ENCODE data around the gene PLIN4. TPM values are rescaled to one million over a fixed set of nuclear protein-coding genes. Genes with fewer than 3 reads are reported as not detected.
A peak's percentile ranks its signal among the peaks of the same experiment; 100 is the strongest.

Gene PLIN4
- total and polyA plus RNA-seq, 12 donors, result 0.09 to 25.4 (median 2.5) TPM

GRCh38 chr19:4556597-4557127, 38.4 kb upstream of the PLIN4 start:
- Histone ChIP-seq H3K4me3 (no peak overlapping the region), H3K36me3 (replicated peaks in 1 of 2) (peaks cover 0 to 33% of the 10 kb centered on the region in 2 donors), H3K27me3 (no peaks in the 10 kb centered on the region), H3K27ac (peak overlapping the region in 1 of 5 donors; percentile 1), H3K4me1 (replicated peaks in 1 of 2) (peaks cover 0 to 15% of the 10 kb centered on the region in 2 donors), H3K9me3 (replicated peaks in 1 of 3) (no peaks in the 10 kb centered on the region)
- 71 to 77% (median 73%) methylated on average over 12 to 25 of the region's 25 CpGs for WGBS, 4 donors
- intact Hi-C loops (cut with DNase I), result loop anchor here in 1 of 2 donors (5.0 kb wide), 1 partner anchor 81 kb away; the partner anchor contains the start of gene TNFAIP8L1
- TF ChIP-seq POLR2A (IDR thresholded peaks at IDR 0.05), result no peak
- TF ChIP-seq CTCF (IDR thresholded peaks at IDR 0.05), result no peak
- DNase-seq, result peak in 4 of 7 donors; percentile 53 to 74 (median 67)

GRCh38 chr19:4555657-4556561, 37.6 kb upstream of the PLIN4 start:
- peaks cover 0 to 33% of the 10 kb centered on the region in 2 donors for H3K36me3 ChIP-seq (replicated peaks in 1 of 2)
- WGBS, 4 donors, result 78 to 81% (median 80%) methylated on average over 39 to 43 of the region's 43 CpGs
- no peak for TF ChIP-seq POLR2A (IDR thresholded peaks at IDR 0.05)
- TF ChIP-seq CTCF (IDR thresholded peaks at IDR 0.05), result no peak
- no peak overlapping the region for H3K4me3 ChIP-seq
- no peak overlapping the region for H3K27ac ChIP-seq
- intact Hi-C loops (cut with DNase I), result loop anchor here in 1 of 2 donors (5.0 kb wide), 1 partner anchor 81 kb away; the partner anchor contains the start of gene TNFAIP8L1
- no peaks in the 10 kb centered on the region for H3K27me3 ChIP-seq
- no peaks in the 10 kb centered on the region for H3K9me3 ChIP-seq (replicated peaks in 1 of 3)
- no peak for DNase-seq
- H3K4me1 ChIP-seq (replicated peaks in 1 of 2), result peaks cover 0 to 15% of the 10 kb centered on the region in 2 donors

DNA sequence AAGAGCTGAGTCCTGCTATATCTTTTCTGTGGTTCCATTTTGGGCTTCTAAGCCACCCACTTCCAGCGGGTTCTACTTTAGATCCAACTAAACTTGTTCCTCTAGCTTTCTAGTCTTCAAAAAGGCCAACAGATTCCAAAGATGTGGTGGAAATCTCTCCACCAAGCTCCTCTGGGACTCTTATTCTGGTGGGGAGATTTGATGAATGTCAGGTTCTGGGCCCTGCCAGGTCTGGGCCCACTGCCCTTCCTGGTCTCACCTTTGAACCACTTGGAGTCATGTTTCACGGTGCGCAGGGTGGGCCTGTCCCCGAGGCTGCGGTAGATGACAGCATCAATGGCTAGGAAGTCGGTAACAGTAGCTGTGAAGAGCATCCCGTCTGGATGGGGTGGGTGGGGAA, 36.4 kb upstream of the PLIN4 start:
- Histone ChIP-seq H3K4me3 (no peak overlapping the region), H3K36me3 (replicated peaks in 1 of 2) (peaks cover 0 to 44% of the 10 kb centered on the region in 2 donors), H3K9me3 (replicated peaks in 1 of 3) (no peaks in the 10 kb centered on the region), H3K27me3 (no peaks in the 10 kb centered on the region), H3K4me1 (replicated peaks in 1 of 2) (peaks cover 0 to 10% of the 10 kb centered on the region in 2 donors), H3K27ac (no peak overlapping the region)
- 80 to 96% (median 92%) methylated on average over 6 to 7 of the region's 7 CpGs for WGBS, 4 donors
- intact Hi-C loops (cut with DNase I), result loop anchor here in 1 of 2 donors (5.0 kb wide), 1 partner anchor 83 kb away; the partner anchor contains the start of gene TNFAIP8L1
- no peak for DNase-seq
- TF ChIP-seq POLR2A (IDR thresholded peaks at IDR 0.05) (no peak), CTCF (IDR thresholded peaks at IDR 0.05) (no peak)

DNA sequence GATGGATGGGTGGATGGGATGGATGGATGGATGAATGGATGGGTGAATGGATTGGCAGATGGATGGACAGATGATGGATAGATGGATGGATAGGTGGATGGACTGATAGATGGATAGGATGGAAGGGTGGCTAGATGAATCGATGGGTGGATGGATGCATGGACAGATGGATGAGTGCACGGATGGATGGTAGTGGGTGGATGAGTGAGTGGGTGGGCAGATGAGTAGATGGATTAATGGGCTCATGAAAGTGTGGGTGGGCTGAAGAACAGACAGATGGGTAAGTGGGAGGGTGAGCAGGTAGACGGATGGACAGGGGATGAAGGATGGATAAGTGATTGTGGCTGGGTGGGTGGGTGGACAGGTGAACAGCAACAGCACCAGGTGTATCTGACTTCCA, 35.5 kb upstream of the PLIN4 start:
- 62 to 96% (median 73%) methylated on average over 3 of the region's 3 CpGs for WGBS, 4 donors
- H3K4me1 ChIP-seq (replicated peaks in 1 of 2), result peaks cover 0 to 8% of the 10 kb centered on the region in 2 donors
- no peaks in the 10 kb centered on the region for H3K9me3 ChIP-seq (replicated peaks in 1 of 3)
- H3K36me3 ChIP-seq (replicated peaks in 1 of 2), result peaks cover 0 to 51% of the 10 kb centered on the region in 2 donors
- no peak for DNase-seq
- H3K27me3 ChIP-seq, result no peaks in the 10 kb centered on the region
- no peak overlapping the region for H3K4me3 ChIP-seq
- no peak for TF ChIP-seq CTCF (IDR thresholded peaks at IDR 0.05)
- no peak for TF ChIP-seq POLR2A (IDR thresholded peaks at IDR 0.05)
- intact Hi-C loops (cut with DNase I), result no loop called here
- no peak overlapping the region for H3K27ac ChIP-seq
